Ishikawa (cell line): Measurements from ENCODE around the gene NEGR1.

Source experiments
- CEBPB ChIP-seq: IDR thresholded peaks from 2 replicates; pipeline ENCODE4 v1.6.1; 2012
- CREB1 ChIP-seq: IDR thresholded peaks from 2 replicates; pipeline ENCODE4 v1.6.1; 2012; ENCODE audit warnings: low read depth
- EGR1 ChIP-seq: IDR thresholded peaks from 2 replicates; pipeline ENCODE4 v1.6.1; 2012
- EP300 ChIP-seq: IDR thresholded peaks from 2 replicates; pipeline ENCODE4 v1.6.1; 2012; ENCODE audit warnings: borderline replicate concordance
- FOXM1 ChIP-seq: IDR thresholded peaks from 2 replicates; pipeline ENCODE4 v1.6.1; 2012; ENCODE audit warnings: low read depth, borderline replicate concordance
- MAX ChIP-seq: IDR thresholded peaks from 2 replicates; pipeline ENCODE4 v1.6.1; 2012
- NFIC ChIP-seq: IDR thresholded peaks from 2 replicates; pipeline ENCODE4 v1.6.1; 2012
- RAD21 ChIP-seq: IDR thresholded peaks from 2 replicates; pipeline ENCODE4 v1.6.1; 2012; ENCODE audit warnings: low read depth
- REST ChIP-seq: IDR thresholded peaks from 2 replicates; pipeline ENCODE4 v1.6.1; 2012; ENCODE audit warnings: low read depth, mild to moderate bottlenecking
- TAF1 ChIP-seq: IDR thresholded peaks from 2 replicates; pipeline ENCODE4 v1.6.1; 2012; ENCODE audit warnings: low read depth, mild to moderate bottlenecking
- TCF12 ChIP-seq: IDR thresholded peaks from 2 replicates; pipeline ENCODE4 v1.6.1; 2012; ENCODE audit warnings: low read depth
- TEAD4 ChIP-seq: IDR thresholded peaks from 2 replicates; pipeline ENCODE4 v1.6.1; 2012
- USF1 ChIP-seq: IDR thresholded peaks from 2 replicates; pipeline ENCODE4 v1.6.1; 2012
- YY1 ChIP-seq: IDR thresholded peaks from 2 replicates; pipeline ENCODE4 v1.6.1; 2012; ENCODE audit warnings: low read depth
- ZBTB7A ChIP-seq: IDR thresholded peaks from 2 replicates; pipeline ENCODE4 v1.6.1; 2012; ENCODE audit warnings: low read depth

NEGR1 gene

GRCh38 chr1:71689635-71690034 lies 592.7 kb downstream of the NEGR1 start:
- TF ChIP-seq MAX (no peak), YY1 (no peak), ZBTB7A (no peak), CEBPB (no peak), EGR1 (no peak), TAF1 (no peak), EP300 (no peak), REST (no peak), NFIC (no peak), TEAD4 (no peak), USF1 (no peak), CREB1 (no peak), TCF12 (no peak), RAD21 (no peak), FOXM1 (no peak)

- no peak for TF ChIP-seq EGR1
- no peak for TF ChIP-seq TEAD4
- no peak for TF ChIP-seq USF1
- no peak for TF ChIP-seq TAF1
- TF ChIP-seq RAD21 = no peak
- TF ChIP-seq REST = no peak
- no peak for TF ChIP-seq NFIC
- TF ChIP-seq MAX = no peak
- no peak for TF ChIP-seq EP300
- no peak for TF ChIP-seq YY1
- TF ChIP-seq CEBPB = no peak
Measured at GRCh38 chr1:71687376-71687775, 595.0 kb downstream of the NEGR1 start.

GRCh38 chr1:71676979-71677925 lies 605.1 kb downstream of the NEGR1 start:
- TF ChIP-seq TEAD4 (no peak), ZBTB7A (no peak), TAF1 (no peak), FOXM1 (no peak), YY1 (no peak), REST (no peak), TCF12 (no peak), EGR1 (no peak), MAX (no peak)

GRCh38 chr1:71668065-71668464 lies 614.3 kb downstream of the NEGR1 start:
- no peak for TF ChIP-seq FOXM1
- no peak for TF ChIP-seq EGR1
- TF ChIP-seq CREB1 = no peak
- TF ChIP-seq MAX = no peak
- TF ChIP-seq YY1 = no peak
- TF ChIP-seq CEBPB = no peak
- TF ChIP-seq USF1 = no peak
- no peak for TF ChIP-seq NFIC
- no peak for TF ChIP-seq ZBTB7A
- TF ChIP-seq TEAD4 = no peak
- no peak for TF ChIP-seq RAD21
- no peak for TF ChIP-seq EP300
- TF ChIP-seq REST = no peak
- no peak for TF ChIP-seq TAF1
- TF ChIP-seq TCF12 = no peak
